Measurements from ENCODE around the gene SCD5.
"Not testable (repeated sequence)": the region's sequence is repeated elsewhere in the genome, so short reads cannot be mapped to it uniquely, and the experiment has no call there.

Gene SCD5

GRCh38 chr4:82818664-82819662 lies 20.4 kb upstream of the SCD5 start:
- no peaks in the 10 kb centered on the region for H3K79me1 ChIP-seq (ENCODE audit: low read depth, low read length)
- no peak overlapping the region for H3K4me2 ChIP-seq (ENCODE audit: insufficient read depth, low read length, poor library complexity, severe bottlenecking)
- no peaks in the 10 kb centered on the region for H3K27me3 ChIP-seq (ENCODE audit: control insufficient read depth in 3 of 3, insufficient read depth in 3 of 3, low read depth in 1 of 3, low read length in 3 of 3)
- peaks cover 0 to 2% of the 10 kb centered on the region in 2 donors for H3K4me1 ChIP-seq (ENCODE audit: control insufficient read depth in 2 of 2, insufficient read depth in 1 of 2, low read depth in 1 of 2, low read length in 2 of 2)
- H3K27ac ChIP-seq (replicated peaks; ENCODE audit: low read length), result no peak overlapping the region
- no peaks in the 10 kb centered on the region for H3K9me3 ChIP-seq (replicated peaks in 1 of 2; ENCODE audit: control insufficient read depth in 2 of 2, insufficient read depth in 1 of 2, low read depth in 1 of 2, low read length in 2 of 2)
- DNase-seq (ENCODE audit: low spot score), result no peak
- no peak overlapping the region for H3K9ac ChIP-seq (ENCODE audit: low read depth, low read length, poor library complexity)
- H3K36me3 ChIP-seq (replicated peaks in 1 of 2; ENCODE audit: control insufficient read depth in 2 of 2, insufficient read depth in 2 of 2, low read length in 2 of 2), result peaks cover 17 to 70% of the 10 kb centered on the region in 2 donors
- no peak overlapping the region for H2BK120ac ChIP-seq (ENCODE audit: low read depth, low read length)
- H2BK12ac ChIP-seq (ENCODE audit: low read length), result no peak overlapping the region
- H2BK5ac ChIP-seq (ENCODE audit: low read length), result no peak overlapping the region
- H3K14ac ChIP-seq (ENCODE audit: low read length), result no peak overlapping the region
- no peak overlapping the region for H3K18ac ChIP-seq (ENCODE audit: low read length)
- no peak overlapping the region for H4K8ac ChIP-seq (ENCODE audit: low read depth, low read length)
- H2AK5ac ChIP-seq (ENCODE audit: low read depth, low read length), result no peak overlapping the region
- WGBS, 2 donors (ENCODE audit: extremely low coverage in 2 of 2, insufficient read length in 2 of 2, insufficient replicate concordance in 1 of 2), result no CpG with 5 or more reads among the region's 2 CpGs
- H2BK15ac ChIP-seq (ENCODE audit: low read length), result no peak overlapping the region
- H3K4ac ChIP-seq (ENCODE audit: low read length), result no peak overlapping the region
- no peak overlapping the region for H3K23ac ChIP-seq (ENCODE audit: low read depth, low read length, poor library complexity)
- H4K91ac ChIP-seq (ENCODE audit: low read depth, low read length, poor library complexity), result no peak overlapping the region
- no peak overlapping the region for H3K4me3 ChIP-seq (ENCODE audit: low read length in 2 of 2)
- no peak overlapping the region for H2AFZ ChIP-seq (ENCODE audit: low read length)

- not testable (repeated sequence) for H2BK5ac ChIP-seq (ENCODE audit: low read length); H4K91ac ChIP-seq (ENCODE audit: low read depth, low read length, poor library complexity); H3K4me3 ChIP-seq (ENCODE audit: low read length in 2 of 2); H3K18ac ChIP-seq (ENCODE audit: low read length); H3K27me3 ChIP-seq (ENCODE audit: control insufficient read depth in 3 of 3, insufficient read depth in 3 of 3, low read depth in 1 of 3, low read length in 3 of 3); DNase-seq (ENCODE audit: low spot score); H3K4me2 ChIP-seq (ENCODE audit: insufficient read depth, low read length, poor library complexity, severe bottlenecking); H2AK5ac ChIP-seq (ENCODE audit: low read depth, low read length); H3K9ac ChIP-seq (ENCODE audit: low read depth, low read length, poor library complexity); H2BK12ac ChIP-seq (ENCODE audit: low read length); H2BK15ac ChIP-seq (ENCODE audit: low read length); H3K14ac ChIP-seq (ENCODE audit: low read length); H3K9me3 ChIP-seq (replicated peaks in 1 of 2; ENCODE audit: control insufficient read depth in 2 of 2, insufficient read depth in 1 of 2, low read depth in 1 of 2, low read length in 2 of 2); H3K4me1 ChIP-seq (ENCODE audit: control insufficient read depth in 2 of 2, insufficient read depth in 1 of 2, low read depth in 1 of 2, low read length in 2 of 2); H3K4ac ChIP-seq (ENCODE audit: low read length); H3K23ac ChIP-seq (ENCODE audit: low read depth, low read length, poor library complexity); H4K8ac ChIP-seq (ENCODE audit: low read depth, low read length); H2BK120ac ChIP-seq (ENCODE audit: low read depth, low read length); H3K79me1 ChIP-seq (ENCODE audit: low read depth, low read length); H2AFZ ChIP-seq (ENCODE audit: low read length); H3K27ac ChIP-seq (replicated peaks; ENCODE audit: low read length)
- whole genome bisulfite sequencing, 2 donors (ENCODE audit: extremely low coverage in 2 of 2, insufficient read length in 2 of 2, insufficient replicate concordance in 1 of 2), result no CpG with 5 or more reads among the region's 6 CpGs
- H3K36me3 ChIP-seq (replicated peaks in 1 of 2; ENCODE audit: control insufficient read depth in 2 of 2, insufficient read depth in 2 of 2, low read length in 2 of 2), result peaks cover 8 to 50% of the 10 kb centered on the region in 2 donors
Observed at GRCh38 chr4:82816874-82817273, 18.3 kb upstream of the SCD5 start.

- Histone ChIP-seq H3K9me3 (replicated peaks in 1 of 2; ENCODE audit: control insufficient read depth in 2 of 2, insufficient read depth in 1 of 2, low read depth in 1 of 2, low read length in 2 of 2) (no peaks in the 10 kb centered on the region), H2AK5ac (ENCODE audit: low read depth, low read length) (no peak overlapping the region), H3K4ac (ENCODE audit: low read length) (no peak overlapping the region), H2BK120ac (ENCODE audit: low read depth, low read length) (no peak overlapping the region), H4K91ac (ENCODE audit: low read depth, low read length, poor library complexity) (no peak overlapping the region), H3K4me3 (ENCODE audit: low read length in 2 of 2) (no peak overlapping the region), H2BK12ac (ENCODE audit: low read length) (no peak overlapping the region), H2BK5ac (ENCODE audit: low read length) (no peak overlapping the region), H3K18ac (ENCODE audit: low read length) (no peak overlapping the region), H2AFZ (ENCODE audit: low read length) (no peak overlapping the region), H3K79me1 (ENCODE audit: low read depth, low read length) (no peaks in the 10 kb centered on the region), H3K23ac (ENCODE audit: low read depth, low read length, poor library complexity) (no peak overlapping the region), H3K36me3 (replicated peaks in 1 of 2; ENCODE audit: control insufficient read depth in 2 of 2, insufficient read depth in 2 of 2, low read length in 2 of 2) (peaks cover 2 to 23% of the 10 kb centered on the region in 2 donors), H3K4me2 (ENCODE audit: insufficient read depth, low read length, poor library complexity, severe bottlenecking) (no peak overlapping the region), H3K4me1 (ENCODE audit: control insufficient read depth in 2 of 2, insufficient read depth in 1 of 2, low read depth in 1 of 2, low read length in 2 of 2) (peaks cover 4 to 10% of the 10 kb centered on the region in 2 donors), H3K27ac (replicated peaks; ENCODE audit: low read length) (no peak overlapping the region), H3K27me3 (ENCODE audit: control insufficient read depth in 3 of 3, insufficient read depth in 3 of 3, low read depth in 1 of 3, low read length in 3 of 3) (no peaks in the 10 kb centered on the region), H3K14ac (ENCODE audit: low read length) (no peak overlapping the region), H4K8ac (ENCODE audit: low read depth, low read length) (no peak overlapping the region), H3K9ac (ENCODE audit: low read depth, low read length, poor library complexity) (no peak overlapping the region), H2BK15ac (ENCODE audit: low read length) (no peak overlapping the region)
- no peak for DNase-seq (ENCODE audit: low spot score)
- WGBS, 2 donors (ENCODE audit: extremely low coverage in 2 of 2, insufficient read length in 2 of 2, insufficient replicate concordance in 1 of 2), result no CpG with 5 or more reads among the region's 1 CpG
Observed at GRCh38 chr4:82814034-82814433, 15.4 kb upstream of the SCD5 start.

- Histone ChIP-seq H3K27me3 (ENCODE audit: control insufficient read depth in 3 of 3, insufficient read depth in 3 of 3, low read depth in 1 of 3, low read length in 3 of 3) (no peaks in the 10 kb centered on the region), H3K4me3 (ENCODE audit: low read length in 2 of 2) (no peak overlapping the region), H3K14ac (ENCODE audit: low read length) (no peak overlapping the region), H2AK5ac (ENCODE audit: low read depth, low read length) (no peak overlapping the region), H3K4ac (ENCODE audit: low read length) (no peak overlapping the region), H3K9me3 (replicated peaks in 1 of 2; ENCODE audit: control insufficient read depth in 2 of 2, insufficient read depth in 1 of 2, low read depth in 1 of 2, low read length in 2 of 2) (peaks cover 0 to 2% of the 10 kb centered on the region in 2 donors), H3K79me1 (ENCODE audit: low read depth, low read length) (no peaks in the 10 kb centered on the region), H3K9ac (ENCODE audit: low read depth, low read length, poor library complexity) (no peak overlapping the region), H2BK120ac (ENCODE audit: low read depth, low read length) (no peak overlapping the region), H4K91ac (ENCODE audit: low read depth, low read length, poor library complexity) (no peak overlapping the region), H3K18ac (ENCODE audit: low read length) (no peak overlapping the region), H3K36me3 (replicated peaks in 1 of 2; ENCODE audit: control insufficient read depth in 2 of 2, insufficient read depth in 2 of 2, low read length in 2 of 2) (peaks cover 0 to 2% of the 10 kb centered on the region in 2 donors), H2BK12ac (ENCODE audit: low read length) (no peak overlapping the region), H3K4me2 (ENCODE audit: insufficient read depth, low read length, poor library complexity, severe bottlenecking) (no peak overlapping the region), H3K23ac (ENCODE audit: low read depth, low read length, poor library complexity) (no peak overlapping the region), H2AFZ (ENCODE audit: low read length) (no peak overlapping the region), H3K27ac (replicated peaks; ENCODE audit: low read length) (peak overlapping the region; percentile 39), H2BK15ac (ENCODE audit: low read length) (no peak overlapping the region), H3K4me1 (ENCODE audit: control insufficient read depth in 2 of 2, insufficient read depth in 1 of 2, low read depth in 1 of 2, low read length in 2 of 2) (peaks cover 4 to 10% of the 10 kb centered on the region in 2 donors), H4K8ac (ENCODE audit: low read depth, low read length) (no peak overlapping the region), H2BK5ac (ENCODE audit: low read length) (no peak overlapping the region)
- DNase-seq (ENCODE audit: low spot score), result peak; percentile 57
- 100% methylated on average over 2 of the region's 6 CpGs; no CpG with 5 or more reads in 1 of the 2 donors for WGBS, 2 donors (ENCODE audit: extremely low coverage in 2 of 2, insufficient read length in 2 of 2, insufficient replicate concordance in 1 of 2)
Observed at GRCh38 chr4:82811838-82812341, 13.3 kb upstream of the SCD5 start.

Data from neuronal stem cell (in vitro differentiated cells).